HL-60 (cell line): ENCODE measurements around the gene SLC35D2.

Experiments
- CTCF ChIP-seq: IDR thresholded peaks from one replicate; pipeline ENCODE4 v1.5.1; 2011; ENCODE audit warnings: low read length, control low read depth, inconsistent platforms; ENCODE audit not compliant: insufficient read depth
- POLR2AphosphoS5 ChIP-seq: IDR thresholded peaks from 2 replicates; pipeline ENCODE4 v1.6.1; 2012; ENCODE audit warnings: low read depth

DNA sequence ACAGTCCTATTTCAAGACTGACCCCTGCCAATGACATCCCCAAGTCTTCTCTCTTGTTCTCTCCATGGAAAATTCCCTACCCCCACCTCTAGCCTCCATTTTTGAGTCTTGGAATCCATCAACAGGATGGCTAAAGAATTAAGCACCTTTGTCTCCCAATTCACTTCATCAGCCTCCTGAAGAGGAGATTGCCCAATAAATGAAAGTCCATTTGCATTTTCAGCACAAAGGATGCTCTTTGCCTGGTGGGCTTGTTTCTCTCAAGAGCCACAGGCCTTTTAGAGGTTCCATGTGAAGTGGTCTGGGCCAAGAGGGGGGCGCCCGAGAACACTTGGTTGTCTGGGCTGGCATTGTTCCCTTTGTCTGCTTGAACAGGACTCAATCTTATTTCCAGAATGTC lies 94.1 kb downstream of the SLC35D2 start:
- TF ChIP-seq CTCF, result no peak
- TF ChIP-seq POLR2AphosphoS5, result no peak
